ENCODE data around the gene DNAH3.

The DNAH3 gene

DNA sequence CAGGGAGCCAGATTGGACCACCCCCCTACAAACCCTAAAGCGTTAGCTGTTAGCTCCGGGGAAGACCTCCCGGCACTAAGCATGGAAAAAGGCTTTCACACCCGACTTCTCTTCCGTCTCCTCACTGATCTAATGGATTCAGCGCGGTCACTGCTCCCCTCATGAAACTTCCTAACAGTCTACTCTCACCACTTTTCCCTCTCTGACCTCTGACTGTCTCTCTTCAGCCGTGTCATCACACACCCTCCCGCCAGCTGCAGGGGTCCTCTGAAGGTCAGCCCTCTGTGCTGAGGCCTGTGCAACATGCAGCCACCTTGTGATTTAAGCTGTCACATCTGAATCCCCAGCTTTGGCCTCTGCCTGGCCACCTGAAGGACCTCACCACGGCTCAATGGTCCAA lies 234.4 kb downstream of the DNAH3 start:
- H3K27ac ChIP-seq, result no peak overlapping the region
- TF ChIP-seq CTCF (IDR thresholded peaks at IDR 0.05), result no peak

DNA sequence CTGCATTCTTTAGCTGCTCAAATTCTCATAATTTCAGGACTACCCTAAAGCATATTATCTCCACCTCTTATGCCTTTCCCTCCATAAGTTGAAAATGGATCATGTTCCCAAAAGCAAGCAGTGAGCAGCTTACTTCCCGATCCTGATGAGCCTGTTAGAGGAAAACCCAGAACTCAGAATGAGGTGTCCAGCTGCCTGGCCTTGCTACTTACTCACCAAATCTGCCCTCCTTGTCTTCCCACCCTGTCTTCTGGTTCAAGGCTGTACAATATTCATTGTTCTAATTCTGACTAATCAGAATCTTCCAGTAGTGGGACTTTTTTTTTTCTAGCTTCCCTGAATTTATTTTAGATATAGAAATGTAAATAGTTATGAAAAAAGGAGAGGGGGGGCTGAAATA lies 239.3 kb downstream of the DNAH3 start:
- TF ChIP-seq CTCF (IDR thresholded peaks at IDR 0.05), result no peak
- H3K27ac ChIP-seq, result peak overlapping the region; percentile 87 to 100
- no peak overlapping the region for H3K4me3 ChIP-seq
- no peak for DNase-seq (ENCODE audit: low spot score)

More for the DNA sequence above, 234.4 kb downstream of the DNAH3 start:
- no peak for DNase-seq (ENCODE audit: low spot score)
- no peak overlapping the region for H3K4me3 ChIP-seq

GRCh38 chr16:20910781-20911321 lies 239.8 kb downstream of the DNAH3 start:
- DNase-seq (ENCODE audit: low spot score), result no peak
- peak overlapping the region; percentile 87 to 100 for H3K27ac ChIP-seq
- no peak for TF ChIP-seq CTCF (IDR thresholded peaks at IDR 0.05)
- H3K4me3 ChIP-seq, result no peak overlapping the region

GRCh38 chr16:20906341-20907255 lies 244.0 kb downstream of the DNAH3 start:
- DNase-seq (ENCODE audit: low spot score), result no peak
- TF ChIP-seq CTCF (IDR thresholded peaks at IDR 0.05), result no peak
- Histone ChIP-seq H3K4me3 (peak overlapping the region; percentile 43), H3K27ac (peak overlapping the region; percentile 86 to 100)

DNA sequence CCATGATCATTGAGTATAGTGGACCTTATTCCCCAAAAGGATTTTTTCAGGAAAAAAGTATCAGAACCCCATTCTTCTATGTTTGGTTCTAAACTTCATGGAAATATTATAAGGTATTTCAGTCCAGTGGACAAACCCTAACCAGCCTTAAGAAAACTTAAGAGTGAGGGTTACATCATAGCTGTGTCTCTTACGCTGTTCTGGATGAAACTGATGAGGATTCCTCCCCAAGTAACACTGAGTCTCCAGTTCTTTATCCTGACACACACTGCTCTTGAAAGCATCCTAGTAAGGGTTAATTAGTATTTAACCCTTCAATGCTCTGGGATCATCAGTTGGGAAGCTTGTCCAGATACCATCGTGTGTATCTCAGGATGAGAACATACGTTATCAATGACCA lies 245.1 kb downstream of the DNAH3 start:
- H3K27ac ChIP-seq, result peak overlapping the region; percentile 86 to 100
- peak overlapping the region; percentile 43 for H3K4me3 ChIP-seq
- no peak for DNase-seq (ENCODE audit: low spot score)
- TF ChIP-seq CTCF (IDR thresholded peaks at IDR 0.05), result no peak

DNA sequence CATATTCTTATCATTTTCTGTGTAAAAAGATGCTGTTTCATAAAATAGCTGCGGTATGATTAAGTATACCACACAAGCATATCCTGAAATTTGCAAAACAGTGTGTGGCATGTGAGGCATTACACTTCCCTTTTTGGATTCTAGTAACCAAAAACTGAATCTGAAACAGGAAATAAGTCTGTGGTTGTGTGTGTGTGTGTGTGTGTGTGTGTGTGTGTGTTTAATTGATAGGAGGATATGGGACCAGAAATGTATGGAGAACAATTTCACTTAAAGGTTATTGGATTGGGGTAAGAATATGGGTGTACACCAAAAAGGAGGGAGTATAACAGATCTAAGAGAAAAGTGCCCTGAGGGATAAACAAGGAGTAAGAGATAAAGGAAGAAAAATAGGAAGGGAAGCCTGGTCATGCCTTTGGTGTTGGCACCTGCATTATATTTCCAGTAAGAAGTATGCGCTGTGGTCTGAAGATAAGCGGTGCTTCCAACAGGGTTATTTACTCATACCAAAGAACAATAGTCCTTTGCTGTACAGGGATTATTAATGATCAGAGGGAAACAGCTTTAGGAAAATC lies 246.1 kb downstream of the DNAH3 start:
- peak overlapping the region; percentile 86 to 100 for H3K27ac ChIP-seq
- no peak for DNase-seq (ENCODE audit: low spot score)
- TF ChIP-seq CTCF (IDR thresholded peaks at IDR 0.05), result no peak
- peak overlapping the region; percentile 27 for H3K4me3 ChIP-seq

All from coronary artery (tissue), 2 donors.